NCI-H146 treated with DMSO at 0.1 percent for 48 hours (cell line): ENCODE data around the gene USF1.
"Not testable (repeated sequence)": the region's sequence is repeated elsewhere in the genome, so short reads cannot be mapped to it uniquely, and the experiment has no call there.

Source experiments
- DNase-seq: peaks from one replicate; lab custom pipeline; 2025; ENCODE audit not compliant: unreplicated experiment; lab: John Stamatoyannopoulos, UW

The USF1 gene

GRCh38 chr1:161048949-161049722 lies 3.4 kb upstream of the USF1 start:
- no peak for DNase-seq

- DNase-seq: no peak
Observed at GRCh38 chr1:161047436-161048420, 2.0 kb upstream of the USF1 start.

- DNase-seq: no peak
Observed at GRCh38 chr1:161046605-161047228, 940 bp upstream of the USF1 start.

- peak; percentile 77 for DNase-seq
Observed at GRCh38 chr1:161044908-161045735, 655 bp downstream of the USF1 start.

GRCh38 chr1:161044535-161044907 lies 1.3 kb downstream of the USF1 start:
- DNase-seq: no peak

- no peak for DNase-seq
Observed at GRCh38 chr1:161039546-161039945, 6.2 kb downstream of the USF1 start.

- DNase-seq: no peak
Observed at GRCh38 chr1:161039154-161039545, 6.6 kb downstream of the USF1 start.

- peak; percentile 77 for DNase-seq
Observed at GRCh38 chr1:161038523-161039153, 7.1 kb downstream of the USF1 start, which contains the start of gene TSTD1. Gene TSTD1, minus strand, starts transcription at chr1:161038964. Its CDS starts 75 bp downstream, at chr1:161038889.

GRCh38 chr1:161037661-161038522 lies 7.9 kb downstream of the USF1 start:
- DNase-seq: no peak

- DNase-seq: no peak
Observed at GRCh38 chr1:161033751-161034150, 12.0 kb downstream of the USF1 start.

GRCh38 chr1:161032409-161032808 lies 13.4 kb downstream of the USF1 start:
- no peak for DNase-seq

GRCh38 chr1:161031874-161032273 lies 13.9 kb downstream of the USF1 start:
- no peak for DNase-seq

GRCh38 chr1:161029466-161029865 lies 16.3 kb downstream of the USF1 start:
- DNase-seq: not testable (repeated sequence)

- not testable (repeated sequence) for DNase-seq
Observed at GRCh38 chr1:161026954-161027353, 18.8 kb downstream of the USF1 start.

GRCh38 chr1:161022432-161022831 lies 23.3 kb downstream of the USF1 start:
- DNase-seq: not testable (repeated sequence)

- DNase-seq: no peak
Observed at GRCh38 chr1:161021970-161022353, 23.8 kb downstream of the USF1 start.

- peak; percentile 98 for DNase-seq
Observed at GRCh38 chr1:161021165-161021969, 24.4 kb downstream of the USF1 start.

GRCh38 chr1:161020509-161021164 lies 25.1 kb downstream of the USF1 start, which contains the start of gene F11R:
Gene F11R, minus strand, starts transcription at chr1:161021152. Its CDS starts 79 bp downstream, at chr1:161021073.
- DNase-seq: peak; percentile 69
